ENCODE results near the gene PSD4. TPM values are rescaled to one million over a fixed set of nuclear protein-coding genes. Genes with fewer than 3 reads are reported as not detected.

The PSD4 gene
- total RNA-seq, 4 donors from 2014 or later = 53.8 to 102 (median 88.0) TPM

DNA sequence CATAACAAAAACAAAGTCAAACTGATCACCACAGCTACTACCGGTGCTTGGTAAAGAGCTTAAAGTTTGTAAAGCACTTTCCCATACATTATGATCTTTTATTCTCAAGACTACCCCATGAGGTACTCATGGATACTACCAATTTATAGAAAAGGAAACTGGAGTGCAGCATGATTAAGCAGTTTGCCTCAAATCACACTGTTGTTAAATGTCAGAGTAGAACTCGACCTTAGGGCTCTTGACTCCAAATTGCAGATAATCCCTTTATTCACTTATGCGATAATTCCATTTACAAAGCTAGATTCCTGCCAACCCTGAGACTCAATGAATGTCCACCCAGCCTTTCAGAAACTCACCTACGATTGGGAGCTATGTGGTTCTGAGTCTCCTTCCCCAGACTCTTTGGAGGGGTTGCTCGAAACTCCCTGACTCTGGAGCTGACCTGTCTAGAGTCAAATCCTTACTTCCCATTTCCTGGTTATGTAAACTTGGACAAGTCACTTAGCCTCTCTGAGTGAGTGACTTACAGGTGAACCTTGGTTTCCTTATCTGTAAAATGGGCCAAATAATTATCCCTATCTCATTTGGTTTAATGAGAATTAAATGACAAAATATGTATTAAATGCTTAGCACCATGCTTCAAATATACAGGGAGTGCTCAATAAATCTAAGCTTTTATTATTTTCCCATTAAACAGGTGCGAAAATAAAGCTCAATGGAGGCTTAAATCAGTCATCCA, 47.4 kb downstream of the PSD4 start:
- no peak overlapping the region for H3K4me3 ChIP-seq
- WGBS = 83% methylated on average over 6 of the region's 6 CpGs
- no peaks in the 10 kb centered on the region for H3K27me3 ChIP-seq
- no peak for DNase-seq (ENCODE audit: low spot score in 2 of 2)
- TF ChIP-seq EP300 (IDR thresholded peaks at IDR 0.05) = no peak
- TF ChIP-seq POLR2AphosphoS5 (IDR thresholded peaks at IDR 0.05) = no peak
- TF ChIP-seq POLR2A (IDR thresholded peaks at IDR 0.05) = no peak
- TF ChIP-seq, protein P1, sequence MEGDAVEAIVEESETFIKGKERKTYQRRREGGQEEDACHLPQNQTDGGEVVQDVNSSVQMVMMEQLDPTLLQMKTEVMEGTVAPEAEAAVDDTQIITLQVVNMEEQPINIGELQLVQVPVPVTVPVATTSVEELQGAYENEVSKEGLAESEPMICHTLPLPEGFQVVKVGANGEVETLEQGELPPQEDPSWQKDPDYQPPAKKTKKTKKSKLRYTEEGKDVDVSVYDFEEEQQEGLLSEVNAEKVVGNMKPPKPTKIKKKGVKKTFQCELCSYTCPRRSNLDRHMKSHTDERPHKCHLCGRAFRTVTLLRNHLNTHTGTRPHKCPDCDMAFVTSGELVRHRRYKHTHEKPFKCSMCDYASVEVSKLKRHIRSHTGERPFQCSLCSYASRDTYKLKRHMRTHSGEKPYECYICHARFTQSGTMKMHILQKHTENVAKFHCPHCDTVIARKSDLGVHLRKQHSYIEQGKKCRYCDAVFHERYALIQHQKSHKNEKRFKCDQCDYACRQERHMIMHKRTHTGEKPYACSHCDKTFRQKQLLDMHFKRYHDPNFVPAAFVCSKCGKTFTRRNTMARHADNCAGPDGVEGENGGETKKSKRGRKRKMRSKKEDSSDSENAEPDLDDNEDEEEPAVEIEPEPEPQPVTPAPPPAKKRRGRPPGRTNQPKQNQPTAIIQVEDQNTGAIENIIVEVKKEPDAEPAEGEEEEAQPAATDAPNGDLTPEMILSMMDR (IDR thresholded peaks at IDR 0.05) = no peak
- H3K36me3 ChIP-seq = no peaks in the 10 kb centered on the region
- peaks cover 37% of the 10 kb centered on the region for H3K4me1 ChIP-seq
- no peaks in the 10 kb centered on the region for H3K9me3 ChIP-seq
- no peak overlapping the region for H3K27ac ChIP-seq

DNA sequence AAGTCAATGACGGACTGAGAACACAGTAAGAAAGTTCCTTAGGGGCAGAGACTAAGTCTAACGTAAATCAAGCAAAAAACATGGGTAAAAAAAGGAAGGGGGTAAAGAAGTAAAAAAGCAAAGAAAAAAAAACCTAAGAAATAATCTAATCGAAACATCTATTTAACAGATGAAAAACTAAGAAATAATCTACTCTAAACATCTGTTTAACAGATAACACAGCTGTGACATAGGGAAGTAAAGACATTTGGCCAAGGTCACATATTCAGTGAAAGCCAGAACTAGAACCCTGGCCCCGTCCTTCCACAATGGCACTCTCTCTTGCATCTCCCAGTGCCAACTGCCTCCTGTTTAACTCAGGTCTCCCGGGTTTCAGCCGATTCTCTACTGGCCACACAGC, 48.1 kb downstream of the PSD4 start:
- no peaks in the 10 kb centered on the region for H3K27me3 ChIP-seq
- TF ChIP-seq, protein P1 (IDR thresholded peaks at IDR 0.05) = no peak
- no peak for TF ChIP-seq POLR2A (IDR thresholded peaks at IDR 0.05)
- TF ChIP-seq POLR2AphosphoS5 (IDR thresholded peaks at IDR 0.05) = no peak
- TF ChIP-seq EP300 (IDR thresholded peaks at IDR 0.05) = no peak
- no peak overlapping the region for H3K4me3 ChIP-seq
- no peaks in the 10 kb centered on the region for H3K9me3 ChIP-seq
- no peak overlapping the region for H3K27ac ChIP-seq
- H3K4me1 ChIP-seq = peaks cover 36% of the 10 kb centered on the region
- no peaks in the 10 kb centered on the region for H3K36me3 ChIP-seq
- DNase-seq (ENCODE audit: low spot score in 2 of 2) = no peak
- WGBS = 88% methylated on average over 6 of the region's 6 CpGs

DNA sequence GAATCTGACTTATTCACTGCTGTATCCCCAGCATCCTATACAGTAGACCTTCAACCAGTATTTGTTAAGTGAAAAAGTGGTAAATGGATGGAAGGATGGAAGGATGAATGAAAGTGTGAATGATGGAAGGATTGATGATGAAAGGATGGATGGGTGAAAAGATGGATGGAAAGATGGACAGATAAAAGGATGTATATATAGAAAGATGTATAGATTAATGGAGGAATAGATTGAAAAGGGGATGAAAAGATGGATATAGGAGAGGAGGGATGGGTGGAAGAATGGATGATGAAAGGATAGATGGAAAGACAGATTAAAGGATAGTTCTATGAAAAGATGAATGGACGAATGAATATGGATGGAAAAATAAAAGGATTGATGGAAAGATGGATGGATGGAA, 50.0 kb downstream of the PSD4 start:
- 93% methylated on average over 1 of the region's 1 CpG for WGBS
- TF ChIP-seq POLR2AphosphoS5 (IDR thresholded peaks at IDR 0.05) = no peak
- TF ChIP-seq, protein P1 (IDR thresholded peaks at IDR 0.05) = no peak
- no peak for TF ChIP-seq POLR2A (IDR thresholded peaks at IDR 0.05)
- TF ChIP-seq EP300 (IDR thresholded peaks at IDR 0.05) = no peak
- DNase-seq (ENCODE audit: low spot score in 2 of 2) = no peak
- Histone ChIP-seq H3K27ac (no peak overlapping the region), H3K36me3 (no peaks in the 10 kb centered on the region), H3K27me3 (no peaks in the 10 kb centered on the region), H3K9me3 (no peaks in the 10 kb centered on the region), H3K4me1 (peaks cover 16% of the 10 kb centered on the region), H3K4me3 (no peak overlapping the region)

DNA sequence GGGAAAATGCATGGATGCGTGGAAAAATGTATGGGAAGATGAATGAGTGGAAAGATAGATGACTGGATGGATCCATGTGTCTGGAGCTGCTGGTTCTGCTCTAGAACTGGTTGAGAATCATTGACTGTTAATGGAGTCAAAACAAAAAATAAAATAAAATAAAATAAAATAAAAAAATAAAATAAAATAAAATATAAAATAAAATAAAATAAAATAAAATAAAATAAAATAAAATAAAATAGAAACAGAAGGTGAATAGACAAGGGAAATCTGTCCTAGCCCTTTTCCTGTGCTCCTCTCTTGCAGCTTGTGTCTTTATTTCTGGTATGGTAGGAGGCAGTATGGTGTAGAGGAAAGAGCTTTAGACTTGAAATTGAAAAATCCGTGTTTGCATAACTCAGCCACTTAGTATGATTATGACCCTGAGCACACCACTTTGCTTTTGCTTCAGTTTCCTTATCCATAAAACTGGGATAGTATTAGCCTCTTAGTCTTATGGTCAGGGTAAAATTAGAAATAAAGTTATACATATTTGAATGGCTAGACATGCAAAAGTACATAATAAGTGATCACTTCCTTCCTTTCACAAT, 51.0 kb downstream of the PSD4 start:
- no peak for TF ChIP-seq POLR2AphosphoS5 (IDR thresholded peaks at IDR 0.05)
- TF ChIP-seq POLR2A (IDR thresholded peaks at IDR 0.05) = no peak
- TF ChIP-seq, protein P1 (IDR thresholded peaks at IDR 0.05) = no peak
- no peak for TF ChIP-seq EP300 (IDR thresholded peaks at IDR 0.05)
- no peaks in the 10 kb centered on the region for H3K27me3 ChIP-seq

More for the DNA sequence above, 51.0 kb downstream of the PSD4 start:
- Histone ChIP-seq H3K9me3 (no peaks in the 10 kb centered on the region), H3K4me1 (peaks cover 7% of the 10 kb centered on the region), H3K36me3 (no peaks in the 10 kb centered on the region), H3K27ac (no peak overlapping the region), H3K4me3 (no peak overlapping the region)
- WGBS = 66% methylated on average over 2 of the region's 2 CpGs
- no peak for DNase-seq (ENCODE audit: low spot score in 2 of 2)
